HS-27A (cell line): Measurements from ENCODE around the gene HOXB9.

Source experiments
- DNase-seq: peaks from one replicate; pipeline ENCODE4 v3.0.0-alpha.2; 2012; ENCODE audit warnings: low read depth, missing footprints

Gene HOXB9

DNA sequence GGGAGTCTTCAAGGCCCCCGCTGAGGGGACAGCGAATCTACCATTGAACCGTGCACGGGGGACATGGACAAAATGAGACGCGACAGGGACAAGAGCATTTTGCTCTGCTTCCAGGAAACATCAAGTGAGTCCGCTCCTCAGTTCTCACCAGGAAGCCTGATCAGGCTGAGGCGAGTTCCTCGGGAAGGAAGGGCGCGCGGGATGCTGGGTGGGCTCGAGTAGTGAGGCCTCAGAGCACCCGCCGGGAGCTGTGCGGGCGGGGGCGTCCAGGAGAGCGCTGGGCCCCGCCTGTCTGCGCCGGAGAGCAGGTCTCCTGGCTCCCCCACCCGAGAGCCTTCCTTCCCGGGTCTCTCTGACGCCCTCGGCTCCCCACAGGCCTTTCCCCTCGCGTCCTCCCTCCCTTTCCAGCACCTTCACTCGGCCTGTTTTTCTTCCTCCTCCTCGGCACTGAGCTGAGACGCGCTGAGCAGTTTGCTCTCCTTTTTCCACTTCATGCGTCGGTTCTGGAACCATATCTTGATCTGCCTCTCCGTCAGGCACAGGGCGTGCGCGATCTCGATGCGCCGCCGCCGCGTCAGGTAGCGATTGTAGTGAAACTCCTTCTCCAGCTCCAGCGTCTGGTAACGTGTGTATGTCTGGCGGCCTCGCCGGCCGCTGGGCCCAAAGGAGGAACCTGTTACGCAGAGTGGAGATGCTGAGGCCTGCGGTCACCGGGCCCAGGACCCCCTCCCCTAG, 30.0 kb downstream of the HOXB9 start:
- DNase-seq: no peak

GRCh38 chr17:48595278-48595999, 30.7 kb downstream of the HOXB9 start:
- no peak for DNase-seq

DNA sequence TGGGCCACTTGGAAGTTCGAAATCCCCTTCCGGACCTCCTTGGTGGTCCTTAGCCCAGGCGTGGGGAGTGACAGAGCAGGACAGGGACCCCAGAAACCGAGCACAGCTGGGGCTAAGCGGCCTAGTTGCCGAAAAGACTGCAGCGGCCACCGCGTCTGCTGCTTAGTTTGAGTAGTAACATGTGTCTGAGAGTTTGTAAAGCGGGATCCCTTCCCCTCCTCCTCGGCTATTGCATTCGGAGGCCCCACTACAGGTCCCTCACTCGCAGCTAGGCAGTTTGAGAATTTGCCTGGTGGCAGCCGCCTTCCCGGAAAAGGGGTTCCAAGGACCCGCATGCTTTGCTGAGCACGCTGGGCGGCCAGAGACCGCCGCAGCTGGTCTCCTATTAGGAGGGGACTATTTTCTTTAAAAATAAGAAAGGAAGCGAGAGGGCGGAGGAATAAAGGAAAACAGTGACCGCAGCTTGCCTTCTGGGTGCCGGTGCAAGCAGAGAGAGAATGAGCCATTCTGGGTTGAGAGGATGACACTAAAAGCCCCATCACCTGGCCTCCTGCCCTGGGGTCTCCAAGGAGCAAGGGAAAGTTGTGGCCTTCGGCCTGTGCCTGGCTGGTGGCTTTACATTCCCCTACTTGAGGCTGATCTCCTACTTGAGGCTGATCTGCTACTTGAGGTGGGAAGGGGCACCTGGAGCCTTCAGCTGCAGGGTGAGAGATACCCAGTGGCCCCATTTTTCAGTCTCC, 31.4 kb downstream of the HOXB9 start:
- no peak for DNase-seq

DNA sequence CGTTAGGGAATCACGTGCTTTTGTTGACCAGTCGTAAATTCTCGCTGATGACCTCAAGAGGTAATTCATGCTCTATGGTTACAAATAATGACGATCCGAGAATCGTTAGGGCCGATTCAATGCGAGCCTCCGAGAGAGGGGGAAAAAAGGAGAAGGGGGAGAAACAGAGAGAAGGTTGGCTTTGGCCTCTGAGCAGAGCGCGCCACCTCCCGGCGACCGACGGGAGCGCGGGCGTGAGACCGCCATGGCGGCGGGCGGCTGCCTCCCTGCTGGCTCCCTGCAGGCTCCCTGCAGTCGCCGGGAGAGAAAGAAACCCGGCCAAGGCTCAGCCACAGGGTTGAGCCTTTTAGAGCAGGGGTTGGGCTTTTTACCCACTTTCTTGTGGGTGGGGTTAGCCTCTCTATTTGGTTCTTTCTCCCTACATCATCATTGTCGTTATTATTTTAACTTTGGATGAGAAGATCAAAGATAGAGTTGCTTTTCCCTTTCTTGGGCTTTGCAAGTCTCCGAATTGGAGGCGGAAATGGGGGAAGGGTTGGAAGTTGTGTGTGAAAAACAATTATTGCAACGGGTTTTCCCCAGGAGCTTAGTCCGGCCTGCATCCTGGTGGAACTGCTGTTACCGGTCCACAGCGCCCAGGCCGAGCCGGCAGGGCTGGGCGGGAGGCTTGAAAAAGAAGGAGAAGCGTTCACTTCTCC, 32.2 kb downstream of the HOXB9 start:
- no peak for DNase-seq

- no peak for DNase-seq
Measured at GRCh38 chr17:48593126-48593829, 32.9 kb downstream of the HOXB9 start, which contains the start of gene HOXB5. TSS of gene HOXB5 (minus strand) at chr17:48593779. CDS start at chr17:48593682, 97 bp downstream.

- no peak for DNase-seq
Measured at GRCh38 chr17:48592577-48592976, 33.6 kb downstream of the HOXB9 start.

GRCh38 chr17:48592057-48592514, 34.1 kb downstream of the HOXB9 start:
- no peak for DNase-seq

- no peak for DNase-seq
Measured at GRCh38 chr17:48591255-48592056, 34.7 kb downstream of the HOXB9 start.

- DNase-seq: no peak
Measured at GRCh38 chr17:48590607-48591161, 35.5 kb downstream of the HOXB9 start.

GRCh38 chr17:48589831-48590606, 36.1 kb downstream of the HOXB9 start, which contains the start of gene HOXB3:
TSS of gene HOXB3 (minus strand) at chr17:48590241. CDS start at chr17:48552474, 37,767 bp downstream.
- no peak for DNase-seq

DNA sequence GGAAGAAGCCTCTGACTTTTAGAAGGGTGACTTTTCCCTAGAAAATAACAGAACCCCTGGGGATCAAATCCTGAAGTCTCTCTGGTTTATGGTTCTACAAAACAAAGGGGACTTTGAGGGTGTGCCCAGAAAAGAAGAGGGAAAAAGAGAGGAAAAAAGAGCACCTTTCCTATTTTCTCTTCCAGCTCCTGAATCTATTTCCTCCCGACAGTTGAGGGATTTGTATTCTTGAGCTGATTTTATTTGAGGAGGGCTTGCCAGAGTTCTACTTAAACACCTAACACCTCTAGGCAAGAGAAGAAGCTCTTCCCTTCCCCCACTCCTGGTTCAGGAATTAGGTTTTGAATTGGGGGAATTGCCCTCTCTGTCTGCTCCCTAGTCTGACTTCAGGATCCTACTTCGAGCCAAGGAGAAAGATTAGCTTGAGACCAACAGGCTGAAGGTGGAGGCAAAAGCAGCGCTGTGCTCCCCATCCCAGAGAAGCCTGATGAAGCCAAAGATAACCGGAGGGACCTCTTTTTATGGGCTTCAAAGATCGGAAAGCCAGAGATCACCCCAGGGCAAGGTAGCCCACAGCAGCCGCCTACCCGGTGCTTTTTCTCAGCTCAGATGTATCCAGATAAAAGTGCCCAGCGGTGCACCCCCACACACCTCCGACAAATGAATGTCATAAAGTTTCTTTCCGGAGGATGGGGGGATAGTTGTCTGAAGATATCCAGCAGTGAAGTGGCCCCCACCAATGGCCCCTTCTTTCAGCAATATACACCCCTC, 36.9 kb downstream of the HOXB9 start:
- DNase-seq: no peak

- DNase-seq: no peak
Measured at GRCh38 chr17:48588528-48588927, 37.6 kb downstream of the HOXB9 start.

- DNase-seq: no peak
Measured at GRCh38 chr17:48588074-48588415, 38.1 kb downstream of the HOXB9 start.

GRCh38 chr17:48587276-48588073, 38.7 kb downstream of the HOXB9 start:
- no peak for DNase-seq

GRCh38 chr17:48586355-48587258, 39.6 kb downstream of the HOXB9 start:
- DNase-seq: no peak

- no peak for DNase-seq
Measured at GRCh38 chr17:48584223-48584741, 41.9 kb downstream of the HOXB9 start.
